Activated CD8-positive, alpha-beta T cell treated with anti-CD3 and anti-CD28 coated beads, Interleukin-2, amount 10 ng/mL, durations not matched to agents 7 days and 5 days (primary cell): ENCODE measurements around the gene SLC24A5. TPM values are rescaled to one million over a fixed set of nuclear protein-coding genes. Genes with fewer than 3 reads are reported as not detected.

ENCODE experiments used
- ATAC-seq: fragments of 150-1000 bp; cut with Tn5 transposase; one replicate; pipeline ENCODE4 v1.10.0; 2021; ENCODE audit warnings: moderate library complexity
- CTCF ChIA-PET: fragments of 350-600 bp; sonication (Branson Sonifier 250); formaldehyde crosslinking; loops from one replicate; lab custom pipeline; 2021; ENCODE audit warnings: antibody characterized with exemption; lab: Charles Lee
- POLR2A ChIA-PET: fragments of 350-600 bp; sonication (Branson Sonifier 250); formaldehyde crosslinking; loops from one replicate; lab custom pipeline; 2021; ENCODE audit warnings: antibody characterized with exemption; lab: Charles Lee
- DNase-seq: peaks from one replicate; pipeline ENCODE4 v3.0.0-alpha.2; 2020
- H3K27ac Mint-ChIP-seq: one replicate; pipeline ENCODE4 v1.8.0; 2021; ENCODE audit warnings: mild to moderate bottlenecking, mixed read lengths
- H3K27me3 Mint-ChIP-seq: one replicate; pipeline ENCODE4 v1.8.0; 2021; ENCODE audit warnings: low read depth, mixed read lengths
- H3K36me3 Mint-ChIP-seq: one replicate; pipeline ENCODE4 v1.8.0; 2021; ENCODE audit warnings: low read depth, mixed read lengths
- H3K4me1 Mint-ChIP-seq: one replicate; pipeline ENCODE4 v1.8.0; 2021; ENCODE audit warnings: low read depth, mixed read lengths
- H3K4me3 Mint-ChIP-seq: one replicate; pipeline ENCODE4 v1.8.0; 2021; ENCODE audit warnings: mild to moderate bottlenecking, mixed read lengths
- H3K9me3 Mint-ChIP-seq: one replicate; pipeline ENCODE4 v1.8.0; 2022; ENCODE audit warnings: mixed read lengths; ENCODE audit not compliant: insufficient read depth
- total RNA-seq, 2 experiments: library from RNA; stranded (reverse); gene quantifications; one replicate each; pipeline ENCODE4 v1.2.3, GENCODE V29; 2021

Gene SLC24A5
- total RNA-seq, 2 experiments from 2014 or later, result not detected

DNA sequence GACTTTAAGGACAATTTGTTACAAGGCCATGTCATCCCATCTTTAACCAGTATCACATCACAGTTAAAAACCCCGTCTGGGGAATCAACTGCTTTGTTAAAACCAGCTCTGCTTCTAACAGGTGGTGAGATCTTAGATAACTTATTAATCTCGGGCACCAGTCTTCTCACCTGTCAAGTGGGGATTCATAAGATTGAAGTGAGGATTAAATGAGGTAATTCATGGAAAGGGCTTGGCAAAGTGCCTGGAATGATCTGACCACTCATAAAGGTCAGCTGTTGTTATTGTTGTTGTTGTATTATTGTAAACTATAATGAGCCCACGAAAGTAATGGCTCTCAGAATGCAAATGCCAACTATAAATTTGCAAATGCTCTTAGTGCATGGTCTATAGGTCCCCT lies 30.1 kb upstream of the SLC24A5 start:
- no peak overlapping the region for H3K4me3 Mint-ChIP-seq
- no peaks in the 10 kb centered on the region for H3K9me3 Mint-ChIP-seq
- POLR2A ChIA-PET, result no interaction called here
- CTCF ChIA-PET, result no interaction called here
- H3K27me3 Mint-ChIP-seq, result peaks cover 2% of the 10 kb centered on the region
- H3K36me3 Mint-ChIP-seq, result no peaks in the 10 kb centered on the region
- ATAC-seq, result no peak
- no peaks in the 10 kb centered on the region for H3K4me1 Mint-ChIP-seq
- DNase-seq, result no peak
- H3K27ac Mint-ChIP-seq, result no peak overlapping the region

DNA sequence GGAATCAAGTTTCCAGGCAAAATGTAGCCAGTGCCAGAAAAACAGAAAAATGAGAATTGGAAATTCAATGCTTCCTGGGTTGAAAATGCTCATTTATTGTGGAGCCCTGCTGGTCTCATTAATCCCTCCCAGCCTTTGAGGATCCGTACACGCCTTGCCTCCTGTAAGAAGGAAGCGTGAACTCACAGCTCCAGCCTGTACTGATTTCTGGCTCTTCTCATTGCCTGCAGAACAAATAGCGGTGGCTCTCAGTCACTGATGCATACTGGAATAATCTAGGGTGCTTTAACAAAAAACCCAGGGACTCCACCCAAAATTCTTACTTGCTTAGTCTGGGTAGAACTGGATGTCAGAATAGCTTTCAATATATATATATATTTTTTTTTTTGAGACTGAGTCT lies 29.3 kb upstream of the SLC24A5 start:
- ChIA-PET CTCF (no interaction called here), POLR2A (no interaction called here)
- Mint-ChIP-seq H3K27me3 (peaks cover 2% of the 10 kb centered on the region), H3K36me3 (no peaks in the 10 kb centered on the region), H3K4me1 (no peaks in the 10 kb centered on the region), H3K27ac (no peak overlapping the region), H3K4me3 (no peak overlapping the region), H3K9me3 (no peaks in the 10 kb centered on the region)
- ATAC-seq (no peak), DNase-seq (no peak)

DNA sequence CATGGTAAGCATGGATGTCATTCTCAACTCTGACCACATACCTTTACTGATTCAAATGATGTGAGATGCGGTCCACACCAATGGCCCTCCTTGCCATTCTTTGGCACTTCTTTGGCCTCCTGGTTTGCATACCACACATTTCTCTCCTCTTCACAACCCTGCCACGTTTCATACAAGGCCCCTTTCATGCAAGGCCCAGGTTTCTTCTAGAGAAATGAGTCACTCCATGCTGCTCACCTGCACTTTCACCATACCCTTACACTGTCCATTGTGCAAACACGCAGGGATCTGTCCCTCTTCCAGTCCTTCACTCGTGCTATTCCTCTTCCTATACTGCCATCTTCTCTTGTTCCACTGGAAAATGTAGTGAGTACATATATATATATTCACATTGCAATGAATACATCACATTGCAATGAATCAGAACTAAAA lies 24.4 kb upstream of the SLC24A5 start:
- no peak for ATAC-seq
- CTCF ChIA-PET, result no interaction called here
- no peak for DNase-seq

DNA sequence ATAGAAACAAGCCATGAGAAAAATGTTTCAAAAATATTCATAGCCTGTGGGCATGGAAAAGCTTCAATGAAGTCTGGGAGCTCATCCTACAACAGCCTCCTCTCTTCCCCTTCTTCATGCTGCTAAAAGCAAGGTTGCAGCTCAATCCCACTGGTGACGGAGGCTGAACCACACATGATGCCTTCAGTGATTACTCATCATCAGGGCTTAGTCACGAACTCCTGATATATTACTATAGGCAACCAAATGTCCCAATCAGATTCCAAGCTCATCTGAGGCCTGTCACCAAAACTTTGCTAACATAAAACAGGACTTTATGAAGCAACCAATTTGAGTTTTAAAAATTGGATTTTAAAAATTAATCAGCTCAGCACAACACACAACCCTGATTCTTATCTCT lies 24.0 kb upstream of the SLC24A5 start:
- ATAC-seq (no peak), DNase-seq (no peak)
- H3K27ac Mint-ChIP-seq, result no peak overlapping the region
- no peaks in the 10 kb centered on the region for H3K36me3 Mint-ChIP-seq
- H3K9me3 Mint-ChIP-seq, result no peaks in the 10 kb centered on the region
- CTCF ChIA-PET, result no interaction called here
- H3K4me1 Mint-ChIP-seq, result no peaks in the 10 kb centered on the region
- no peak overlapping the region for H3K4me3 Mint-ChIP-seq
- H3K27me3 Mint-ChIP-seq, result no peaks in the 10 kb centered on the region
- POLR2A ChIA-PET, result no interaction called here

More for the DNA sequence above, 24.4 kb upstream of the SLC24A5 start:
- Mint-ChIP-seq H3K27ac (no peak overlapping the region), H3K4me3 (no peak overlapping the region), H3K27me3 (no peaks in the 10 kb centered on the region), H3K9me3 (no peaks in the 10 kb centered on the region), H3K36me3 (no peaks in the 10 kb centered on the region), H3K4me1 (no peaks in the 10 kb centered on the region)
- POLR2A ChIA-PET, result no interaction called here

DNA sequence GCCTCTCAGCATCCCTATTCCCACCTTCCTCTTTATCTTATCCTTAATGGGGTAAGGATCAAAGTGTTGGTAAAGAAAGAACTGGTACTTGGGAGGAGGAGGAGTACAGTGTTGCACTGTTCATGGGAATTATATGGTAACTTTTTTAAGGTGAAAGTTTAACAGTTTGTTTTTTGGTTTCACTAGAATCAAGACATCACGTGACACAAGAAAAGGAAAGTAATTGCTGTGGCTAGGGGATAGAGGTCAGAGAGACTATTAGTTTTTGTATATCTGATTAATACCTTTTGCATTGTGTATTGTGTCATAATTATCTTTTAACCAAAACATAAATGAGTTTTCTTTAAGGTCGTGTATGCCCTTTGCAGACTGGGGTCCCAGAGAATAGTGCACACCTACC lies 23.5 kb upstream of the SLC24A5 start:
- Mint-ChIP-seq H3K27ac (no peak overlapping the region), H3K36me3 (no peaks in the 10 kb centered on the region)

DNA sequence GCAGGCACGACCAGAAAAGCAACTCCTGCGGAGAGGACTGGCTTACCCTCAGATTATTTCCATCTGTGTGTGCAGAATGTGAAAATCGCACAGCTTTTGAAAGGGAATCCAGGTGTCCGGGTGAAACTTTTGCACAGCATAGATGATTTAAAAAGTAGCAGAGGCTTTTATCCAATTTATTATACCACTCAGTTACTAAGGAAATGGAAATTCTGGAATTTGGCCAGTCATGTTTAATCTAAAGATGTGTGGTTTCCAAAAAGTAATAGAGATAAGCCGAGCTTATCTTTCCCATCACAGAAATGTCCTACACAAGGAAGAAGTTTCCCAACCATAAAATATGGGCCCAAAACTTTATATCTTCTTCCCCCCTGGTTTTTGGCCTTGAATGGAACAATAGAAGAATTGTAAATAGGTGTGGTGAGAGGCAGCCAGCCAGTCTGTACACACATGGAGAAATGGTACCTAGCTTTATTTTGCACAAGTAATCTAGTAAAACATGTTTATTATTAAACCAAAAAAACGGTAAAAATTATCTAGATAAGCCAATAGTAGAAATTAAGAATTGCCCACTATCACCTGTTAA lies 19.3 kb upstream of the SLC24A5 start:
- Mint-ChIP-seq H3K4me1 (no peaks in the 10 kb centered on the region), H3K4me3 (no peak overlapping the region), H3K9me3 (no peaks in the 10 kb centered on the region), H3K27ac (no peak overlapping the region), H3K27me3 (peaks cover 4% of the 10 kb centered on the region), H3K36me3 (no peaks in the 10 kb centered on the region)
- ATAC-seq (no peak), DNase-seq (no peak)
- CTCF ChIA-PET, result no interaction called here
- POLR2A ChIA-PET, result no interaction called here

More for the DNA sequence above, 23.5 kb upstream of the SLC24A5 start:
- CTCF ChIA-PET, result no interaction called here
- DNase-seq (no peak), ATAC-seq (no peak)
- H3K27me3 Mint-ChIP-seq, result no peaks in the 10 kb centered on the region
- H3K4me1 Mint-ChIP-seq, result no peaks in the 10 kb centered on the region
- no peaks in the 10 kb centered on the region for H3K9me3 Mint-ChIP-seq
- POLR2A ChIA-PET, result no interaction called here
- H3K4me3 Mint-ChIP-seq, result no peak overlapping the region

DNA sequence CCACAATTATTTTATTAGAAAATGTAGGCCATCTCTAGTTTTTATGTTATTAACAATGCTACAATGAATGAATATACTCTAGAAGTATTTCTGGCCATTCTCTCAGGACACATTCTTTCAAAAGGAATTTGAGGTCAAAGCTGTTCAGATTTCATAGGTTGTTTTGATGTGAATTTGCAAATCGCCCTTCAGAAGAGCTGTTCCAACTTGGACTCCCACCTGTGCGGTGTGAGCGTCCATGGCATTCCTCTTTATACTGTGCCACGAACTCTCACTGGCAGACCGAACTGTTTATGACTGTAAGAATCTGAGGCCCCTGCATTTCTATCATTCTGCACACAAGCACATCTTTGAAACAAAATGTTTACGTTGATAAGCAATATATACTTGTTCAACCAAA lies 18.6 kb upstream of the SLC24A5 start:
- CTCF ChIA-PET, result no interaction called here
- peaks cover 8% of the 10 kb centered on the region for H3K27me3 Mint-ChIP-seq

DNA sequence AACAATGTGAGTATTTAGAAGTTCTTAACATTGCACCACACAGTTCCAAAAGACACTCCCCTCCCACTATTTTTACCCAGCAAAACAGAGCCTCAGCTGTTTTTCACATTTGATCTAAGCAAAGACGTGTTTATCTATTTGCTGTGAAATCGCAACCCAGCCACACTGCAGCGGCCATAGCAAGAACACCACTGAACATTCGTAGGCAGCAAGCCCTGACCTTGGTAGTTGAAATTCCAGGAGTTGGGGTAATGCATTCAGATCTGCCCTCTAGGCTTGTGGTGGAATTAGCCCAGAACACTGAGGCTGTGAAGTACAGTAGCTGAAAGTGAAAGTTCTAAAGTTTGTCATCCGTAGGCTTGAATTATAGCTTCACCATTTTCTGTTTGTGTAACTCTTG lies 17.1 kb upstream of the SLC24A5 start:
- H3K27me3 Mint-ChIP-seq, result peaks cover 11% of the 10 kb centered on the region
- no peak overlapping the region for H3K27ac Mint-ChIP-seq
- ChIA-PET POLR2A (no interaction called here), CTCF (no interaction called here)
- ATAC-seq (no peak), DNase-seq (no peak)
- H3K4me3 Mint-ChIP-seq, result no peak overlapping the region
- H3K9me3 Mint-ChIP-seq, result no peaks in the 10 kb centered on the region
- no peaks in the 10 kb centered on the region for H3K4me1 Mint-ChIP-seq
- H3K36me3 Mint-ChIP-seq, result no peaks in the 10 kb centered on the region

More for the DNA sequence above, 18.6 kb upstream of the SLC24A5 start:
- ATAC-seq (no peak), DNase-seq (no peak)
- Mint-ChIP-seq H3K27ac (no peak overlapping the region), H3K4me3 (no peak overlapping the region), H3K36me3 (no peaks in the 10 kb centered on the region), H3K9me3 (no peaks in the 10 kb centered on the region), H3K4me1 (no peaks in the 10 kb centered on the region)
- POLR2A ChIA-PET, result no interaction called here

DNA sequence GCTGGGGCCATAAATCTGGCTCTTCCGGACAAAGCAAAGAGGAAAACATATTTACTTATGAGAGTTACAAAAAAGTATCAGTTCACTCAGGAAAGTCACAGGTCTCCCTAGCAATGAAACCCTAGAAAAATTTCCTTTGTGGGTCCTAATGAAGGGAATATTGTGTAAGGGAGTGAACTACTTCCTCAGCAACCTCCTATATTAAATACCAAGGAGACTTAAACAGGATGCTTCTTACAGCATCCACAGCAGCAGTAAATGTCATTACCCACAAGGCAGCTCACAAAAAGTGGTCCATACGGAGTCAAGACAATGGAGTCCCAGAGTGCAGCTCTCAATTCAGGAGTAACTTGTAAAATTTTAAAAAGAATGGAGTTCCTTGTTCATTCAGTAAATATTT lies 14.9 kb upstream of the SLC24A5 start:
- no peaks in the 10 kb centered on the region for H3K36me3 Mint-ChIP-seq
- H3K9me3 Mint-ChIP-seq, result no peaks in the 10 kb centered on the region
- H3K4me3 Mint-ChIP-seq, result no peak overlapping the region
- ATAC-seq (no peak), DNase-seq (no peak)
- ChIA-PET POLR2A (no interaction called here), CTCF (no interaction called here)
- no peak overlapping the region for H3K27ac Mint-ChIP-seq
- no peaks in the 10 kb centered on the region for H3K4me1 Mint-ChIP-seq
- peaks cover 13% of the 10 kb centered on the region for H3K27me3 Mint-ChIP-seq

DNA sequence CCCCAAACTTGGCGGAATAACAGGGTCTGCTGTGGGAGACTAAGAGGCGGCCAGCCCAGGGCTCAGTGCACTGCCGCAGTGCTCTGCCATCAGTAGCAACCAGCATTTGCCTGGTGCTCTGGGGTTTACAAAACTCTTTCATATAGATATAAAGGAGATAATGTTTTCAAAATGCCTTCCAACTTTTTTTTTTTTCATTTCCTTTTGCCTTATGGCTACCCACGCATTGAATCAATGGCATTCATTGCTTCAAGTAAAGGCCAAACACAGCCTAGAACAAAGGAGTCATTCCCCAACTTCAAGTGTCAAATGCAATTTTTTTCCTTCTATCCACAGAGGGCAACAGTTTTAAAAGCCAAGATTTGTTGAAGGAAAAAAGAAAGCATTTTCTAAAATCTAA lies 11.6 kb upstream of the SLC24A5 start:
- POLR2A ChIA-PET, result no interaction called here
- Mint-ChIP-seq H3K4me3 (no peak overlapping the region), H3K9me3 (no peaks in the 10 kb centered on the region), H3K27ac (no peak overlapping the region), H3K27me3 (peaks cover 15% of the 10 kb centered on the region), H3K4me1 (no peaks in the 10 kb centered on the region), H3K36me3 (no peaks in the 10 kb centered on the region)
- CTCF ChIA-PET, result no interaction called here
- ATAC-seq (no peak), DNase-seq (no peak)

DNA sequence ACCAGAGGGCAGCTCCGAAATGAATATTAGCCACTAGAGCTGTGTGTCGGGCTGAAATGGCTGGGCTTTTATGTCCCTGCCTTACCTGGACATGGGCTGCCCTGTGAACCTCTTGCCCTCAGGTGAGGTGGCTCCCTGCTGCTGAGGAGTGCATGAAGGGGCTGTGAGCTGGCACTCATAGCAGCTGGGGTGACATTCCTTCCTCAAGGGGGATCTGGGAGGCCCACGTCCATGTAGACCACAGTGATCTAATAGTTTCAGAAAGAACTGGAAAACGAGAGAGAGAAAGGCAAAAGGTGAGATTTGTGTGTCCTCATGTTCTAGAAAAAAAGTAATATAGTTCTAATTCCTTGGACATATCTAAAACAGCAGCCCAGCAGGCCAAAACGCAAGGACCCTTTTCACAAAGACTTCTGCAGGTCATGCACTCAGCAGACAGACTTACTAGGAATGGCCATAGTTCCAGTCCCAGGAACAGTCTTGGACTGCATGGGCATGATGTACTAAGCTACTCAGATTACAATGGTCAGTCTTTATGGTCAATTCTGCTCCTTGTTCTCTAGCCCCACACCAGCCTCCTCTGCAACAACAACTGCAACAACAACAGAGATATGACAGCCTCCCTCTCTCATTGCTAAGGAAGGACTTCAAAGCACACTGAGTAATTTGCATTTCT lies 10.8 kb upstream of the SLC24A5 start:
- Mint-ChIP-seq H3K4me1 (no peaks in the 10 kb centered on the region), H3K9me3 (no peaks in the 10 kb centered on the region), H3K27me3 (peaks cover 15% of the 10 kb centered on the region), H3K36me3 (no peaks in the 10 kb centered on the region), H3K27ac (no peak overlapping the region), H3K4me3 (no peak overlapping the region)
- ChIA-PET POLR2A (no interaction called here), CTCF (no interaction called here)
- DNase-seq (no peak), ATAC-seq (no peak)

DNA sequence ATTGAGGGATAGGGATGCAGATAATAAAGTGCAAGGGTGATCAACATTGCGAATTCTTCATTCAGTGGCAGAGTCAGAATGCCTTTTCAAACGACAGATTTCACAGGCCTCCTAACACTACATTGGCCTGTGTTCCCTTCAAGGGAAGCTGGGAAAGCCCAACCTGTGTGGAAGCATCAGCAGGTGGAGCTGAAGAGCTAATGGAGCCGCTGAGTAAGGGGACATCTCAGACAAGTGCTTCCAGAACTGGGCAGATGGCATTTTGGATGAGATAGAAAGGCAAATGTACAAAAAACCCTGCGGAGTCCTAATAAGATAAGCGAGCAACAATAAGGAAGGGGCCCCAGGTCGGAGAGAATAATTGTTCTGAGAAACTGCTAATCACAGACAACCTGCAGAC lies 8.5 kb upstream of the SLC24A5 start:
- no peaks in the 10 kb centered on the region for H3K9me3 Mint-ChIP-seq
- DNase-seq (no peak), ATAC-seq (no peak)
- no peak overlapping the region for H3K4me3 Mint-ChIP-seq
- peaks cover 11% of the 10 kb centered on the region for H3K27me3 Mint-ChIP-seq
- no peaks in the 10 kb centered on the region for H3K36me3 Mint-ChIP-seq
- ChIA-PET POLR2A (interaction anchor here (0.6 kb wide), 1 partner anchor 91 kb away, joined by 3 read pairs; no protein-coding TSS in a partner anchor), CTCF (no interaction called here)
- no peaks in the 10 kb centered on the region for H3K4me1 Mint-ChIP-seq
- H3K27ac Mint-ChIP-seq, result no peak overlapping the region
